Adrenal gland (tissue), 12 donors: ENCODE results near the gene MAP7. TPM values are rescaled to one million over a fixed set of nuclear protein-coding genes. Genes with fewer than 3 reads are reported as not detected.

ENCODE experiments used
- DNase-seq, 7 donors: peaks; one replicate each; pipeline ENCODE4 v3.0.0-alpha.2; 2019 to 2020
- H3K27ac ChIP-seq, 5 donors: fragments of 200-600 bp; sonication (generic) in 4 of 5; 1 replicate in 3 of 5; 2 replicates in 2 of 5; pipeline versions ENCODE4 v1.5.1 to v1.8.0; 2016 to 2020; ENCODE audit warnings: mild to moderate bottlenecking in 1 of 5
- H3K27me3 ChIP-seq: fragments of 200-600 bp; 2 replicates; pipeline ENCODE4 v1.8.0; 2021
- H3K36me3 ChIP-seq, 2 donors: fragments of 200-600 bp; replicated peaks in 1 of 2; 1 replicate in 1 of 2; 2 replicates in 1 of 2; pipeline versions ENCODE4 v1.5.1 to v1.8.0; 2018 to 2022
- H3K4me1 ChIP-seq, 2 donors: fragments of 200-600 bp; replicated peaks in 1 of 2; 1 replicate in 1 of 2; 2 replicates in 1 of 2; pipeline versions ENCODE4 v1.5.1 to v1.8.0; 2018 to 2021
- H3K4me3 ChIP-seq, 4 donors: fragments of 200-600 bp; sonication (generic) in 3 of 4; one replicate each; pipeline ENCODE4 v1.5.1; 2016 to 2018
- H3K9me3 ChIP-seq, 3 donors: fragments of 200-600 bp; sonication (generic) in 1 of 3; replicated peaks in 1 of 3; 1 replicate in 2 of 3; 2 replicates in 1 of 3; pipeline versions ENCODE4 v1.5.1 to v1.8.0; 2016 to 2021
- CTCF ChIP-seq, 6 experiments: fragments of 450-650 bp in 4 of 6; fragments of 200-600 bp in 2 of 6; sonication (generic) in 1 of 6; IDR thresholded peaks; 1 replicate in 5 of 6; 2 replicates in 1 of 6; pipeline versions ENCODE4 v1.5.1 to v1.8.0; 2016 to 2021; ENCODE audit warnings: antibody characterized with exemption in 6 of 6, mild to moderate bottlenecking in 2 of 6, moderate library complexity in 1 of 6
- POLR2A ChIP-seq, 2 donors: fragments of 450-650 bp; IDR thresholded peaks; one replicate each; pipeline ENCODE4 v1.6.1; 2017; ENCODE audit warnings: antibody characterized with exemption in 2 of 2, mild to moderate bottlenecking in 2 of 2, moderate library complexity in 1 of 2
- WGBS, 4 donors: extraction: QIAGEN DNeasy Blood & Tissue Kit in 2 of 4; methylation state at CpG; one replicate each; pipeline versions ENCODE4 v1.1.5 to v1.1.7; 2013 to 2017; 5-methylcytosine and 5-hydroxymethylcytosine counted together
- intact Hi-C, 2 donors: fragments of 100-400 bp; cut with DNase I; formaldehyde crosslinking; loops; one replicate each; pipeline versions ENCODE4 v1.14.1 to v1.15.0; 2022 to 2023
- polyA plus RNA-seq, 3 donors: library from polyadenylated mRNA; stranded (reverse); fragments of 200-250 nt in 2 of 3; fragments of 350-450 nt in 1 of 3; fragmentation: Illumina TruSeq in 1 of 3; extraction: RNeasy Lipid Tissue Mini Kit (QIAGEN cat#74804) in 1 of 3; gene quantifications; one replicate each; pipeline ENCODE4 v1.2.3, GENCODE V29; 2013 to 2014
- total RNA-seq, 9 donors: library from RNA; depleted of rRNA in 4 of 9; stranded (reverse); fragments of >200 nt in 4 of 9; fragments of 120-200 nt in 1 of 9; fragmentation: NEBNext Ultra II Directional in 1 of 9; extraction: Animal tissue kit (Norgen Biotek cat#: 25700) in 1 of 9; gene quantifications; one replicate each; pipeline versions ENCODE4 v1.1.0 to v1.2.4, GENCODE V29; 2013 to 2023
- donor health status: healthy with polysubstance abuse.
- donor health status: Bipolar disorder and iron deficiency.
- donor health status: DM: yes; HTN: yes; CAD: no.
- donor health status: DM: no; HTN: no; CAD: no.
- donor health status: DM: no; HTN: no; CAD: no.
- donor health status: DM: yes; HTN: yes; CAD: no.

Gene MAP7
- total and polyA plus RNA-seq, 12 donors = 4.7 to 31.6 (median 11.3) TPM

DNA sequence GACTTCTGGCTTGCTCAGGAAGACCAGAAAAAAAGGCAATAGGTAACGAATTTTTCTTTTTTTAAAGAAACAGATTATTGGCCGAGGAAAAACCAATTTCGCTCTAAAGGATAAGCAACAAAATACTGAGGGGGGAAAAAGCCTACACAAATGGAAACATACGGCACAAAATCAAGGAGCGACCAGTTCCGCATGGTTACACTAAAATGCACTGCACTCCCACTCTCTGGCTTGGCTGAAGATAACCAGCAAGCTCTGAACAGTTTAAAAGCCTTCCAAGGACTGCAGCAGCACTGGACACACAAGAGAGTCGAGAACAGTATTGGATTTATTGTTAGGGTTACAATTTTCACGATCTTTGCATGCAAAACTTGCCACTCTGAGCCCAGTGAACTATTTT lies 881 bp upstream of the MAP7 start:
- Histone ChIP-seq H3K9me3 (no peaks in the 10 kb centered on the region), H3K27me3 (no peaks in the 10 kb centered on the region), H3K4me3 (peak overlapping the region in 2 of 4 donors; percentile 75), H3K27ac (peak overlapping the region in 3 of 5 donors; percentile 72 to 83 (median 74)), H3K36me3 (peaks cover 0 to 13% of the 10 kb centered on the region in 2 donors), H3K4me1 (peaks cover 8 to 11% of the 10 kb centered on the region in 2 donors)
- peak in 2 of 7 donors; percentile 27 to 28 for DNase-seq
- intact Hi-C loops = no loop called here
- WGBS, 4 donors = 26 to 40% (median 39%) methylated on average over 8 of the region's 8 CpGs
- no peak for TF ChIP-seq POLR2A (IDR thresholded peaks at IDR 0.05)
- TF ChIP-seq CTCF (IDR thresholded peaks at IDR 0.05) = no peak

GRCh38 chr6:136550045-136550329 lies 235 bp downstream of the MAP7 start:
- no peaks in the 10 kb centered on the region for H3K9me3 ChIP-seq
- 0% methylated on average over 3 to 46 of the region's 46 CpGs; no CpG with 5 or more reads in 1 of the 4 donors for WGBS, 4 donors
- peaks cover 0 to 2% of the 10 kb centered on the region in 2 donors for H3K36me3 ChIP-seq
- H3K27ac ChIP-seq = peak overlapping the region in 4 of 5 donors; percentile 53 to 93 (median 78)
- H3K4me1 ChIP-seq = peaks cover 8 to 11% of the 10 kb centered on the region in 2 donors
- peak overlapping the region in 3 of 4 donors; percentile 50 to 75 (median 75) for H3K4me3 ChIP-seq
- DNase-seq = no peak
- no peaks in the 10 kb centered on the region for H3K27me3 ChIP-seq
- intact Hi-C loops = no loop called here
- TF ChIP-seq POLR2A (IDR thresholded peaks at IDR 0.05) (no peak), CTCF (IDR thresholded peaks at IDR 0.05) (no peak)

DNA sequence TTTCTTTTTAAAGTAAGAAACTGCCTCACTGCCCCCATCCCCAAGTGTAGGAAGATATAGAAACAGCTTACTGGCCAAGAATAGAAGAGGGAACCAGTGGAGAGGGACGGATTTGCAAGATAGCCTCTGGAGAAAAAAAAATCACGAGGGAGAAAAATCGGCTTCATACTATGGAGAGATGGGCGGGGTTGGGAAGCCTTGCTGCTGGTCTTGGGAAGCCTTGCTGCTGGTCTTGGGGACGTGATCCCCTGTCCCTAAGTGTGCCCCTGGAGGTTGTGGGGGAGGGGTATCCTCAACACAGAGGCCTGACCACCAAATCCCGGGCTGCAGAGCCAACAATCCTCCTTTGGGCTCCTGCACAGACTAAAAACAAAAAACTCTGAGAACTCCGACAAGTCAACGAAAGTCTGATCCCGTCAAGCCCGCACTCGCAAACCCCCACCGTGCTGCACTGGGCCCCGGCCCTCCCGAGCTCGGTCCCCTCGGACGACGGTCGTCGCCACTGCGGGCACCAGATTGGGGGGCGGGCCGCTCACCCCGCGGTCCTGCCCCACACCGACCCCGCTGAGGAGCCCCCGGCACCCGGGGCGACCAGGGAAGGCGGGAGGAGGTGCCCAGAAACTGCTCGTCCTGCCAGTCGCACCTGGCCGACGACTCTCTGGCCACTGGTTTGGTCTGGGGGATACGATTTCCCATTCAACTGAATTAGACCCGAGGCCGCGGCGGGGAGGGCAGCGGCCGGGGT lies 750 bp downstream of the MAP7 start:
- DNase-seq = peak in 6 of 7 donors; percentile 21 to 43 (median 27)

More for the DNA sequence above, 750 bp downstream of the MAP7 start:
- WGBS, 4 donors = 2 to 7% (median 4%) methylated on average over 11 to 42 of the region's 42 CpGs
- TF ChIP-seq CTCF (IDR thresholded peaks at IDR 0.05) = no peak
- no peak for TF ChIP-seq POLR2A (IDR thresholded peaks at IDR 0.05)
- H3K4me3 ChIP-seq = peak overlapping the region in 2 of 4 donors; percentile 75
- intact Hi-C loops = no loop called here
- peaks cover 8 to 11% of the 10 kb centered on the region in 2 donors for H3K4me1 ChIP-seq
- H3K36me3 ChIP-seq = no peaks in the 10 kb centered on the region
- H3K27me3 ChIP-seq = no peaks in the 10 kb centered on the region
- peak overlapping the region in 3 of 5 donors; percentile 74 to 93 (median 83) for H3K27ac ChIP-seq
- no peaks in the 10 kb centered on the region for H3K9me3 ChIP-seq
